Astrocyte (in vitro differentiated cells and primary cell): Measurements from ENCODE around the gene ATP2B2. TPM values are rescaled to one million over a fixed set of nuclear protein-coding genes. Genes with fewer than 3 reads are reported as not detected.

Experiments used
- DNase-seq: peaks from one replicate; pipeline ENCODE4 v3.0.0-alpha.2; 2010; ENCODE audit warnings: low read depth
- FAIRE-seq: peaks from 2 replicates; lab custom pipeline; 2011; peaks lifted over from hg19 to GRCh38; lab: Jason Lieb, UNC
- H2AFZ ChIP-seq: 2 replicates; pipeline ENCODE4 v1.6.0; 2012; ENCODE audit warnings: low read depth, low read length, inconsistent platforms
- H3K27ac ChIP-seq: 2 replicates; pipeline ENCODE4 v1.5.1; 2011; ENCODE audit warnings: low read depth, low read length, inconsistent platforms
- H3K27me3 ChIP-seq: 2 replicates; pipeline ENCODE4 v1.6.0; 2011; ENCODE audit warnings: low read length, inconsistent platforms; ENCODE audit not compliant: insufficient read depth
- H3K36me3 ChIP-seq: 2 replicates; pipeline ENCODE4 v1.5.1; 2011; ENCODE audit warnings: low read length, inconsistent platforms; ENCODE audit not compliant: insufficient read depth
- H3K4me1 ChIP-seq: 2 replicates; pipeline ENCODE4 v1.5.1; 2011; ENCODE audit warnings: low read length, inconsistent platforms; ENCODE audit not compliant: insufficient read depth
- H3K4me2 ChIP-seq: 2 replicates; pipeline ENCODE4 v1.6.0; 2012; ENCODE audit warnings: low read length, inconsistent platforms
- H3K4me3 ChIP-seq: 2 replicates; pipeline ENCODE4 v1.5.1; 2011; ENCODE audit warnings: low read depth, mild to moderate bottlenecking, low read length, inconsistent platforms; ENCODE audit not compliant: insufficient read depth
- H3K79me2 ChIP-seq: 2 replicates; pipeline ENCODE4 v1.6.0; 2012; ENCODE audit warnings: mild to moderate bottlenecking, low read length, inconsistent platforms; ENCODE audit not compliant: insufficient read depth
- H3K9ac ChIP-seq: 2 replicates; pipeline ENCODE4 v1.6.0; 2012; ENCODE audit warnings: mild to moderate bottlenecking, low read length, inconsistent platforms
- H3K9me3 ChIP-seq: 2 replicates; pipeline ENCODE4 v1.5.1; 2012; ENCODE audit warnings: low read depth, mild to moderate bottlenecking, low read length, inconsistent platforms; ENCODE audit not compliant: insufficient read depth
- H4K20me1 ChIP-seq: 2 replicates; pipeline ENCODE4 v1.6.0; 2012; ENCODE audit warnings: low read length, inconsistent platforms; ENCODE audit not compliant: insufficient read depth
- H3K27ac Mint-ChIP-seq: one replicate; pipeline ENCODE4 v1.8.0; 2021; ENCODE audit warnings: mild to moderate bottlenecking, mixed read lengths; ENCODE audit not compliant: unreplicated experiment
- H3K27me3 Mint-ChIP-seq: one replicate; pipeline ENCODE4 v1.8.0; 2021; ENCODE audit warnings: low read depth, mixed read lengths; ENCODE audit not compliant: unreplicated experiment
- H3K36me3 Mint-ChIP-seq: one replicate; pipeline ENCODE4 v1.8.0; 2021; ENCODE audit warnings: low read depth, mixed read lengths; ENCODE audit not compliant: unreplicated experiment
- H3K4me1 Mint-ChIP-seq: one replicate; pipeline ENCODE4 v1.8.0; 2021; ENCODE audit warnings: low read depth, mixed read lengths; ENCODE audit not compliant: unreplicated experiment
- H3K4me3 Mint-ChIP-seq: one replicate; pipeline ENCODE4 v1.8.0; 2021; ENCODE audit warnings: mild to moderate bottlenecking, moderate library complexity, mixed read lengths; ENCODE audit not compliant: unreplicated experiment
- H3K9me3 Mint-ChIP-seq: one replicate; pipeline ENCODE4 v1.8.0; 2021; ENCODE audit warnings: mild to moderate bottlenecking, mixed read lengths; ENCODE audit not compliant: unreplicated experiment
- EZH2 ChIP-seq: IDR thresholded peaks from 2 replicates; pipeline ENCODE4 v1.6.1; 2012; ENCODE audit warnings: mild to moderate bottlenecking, low read length, inconsistent platforms; ENCODE audit not compliant: insufficient read depth
- total RNA-seq: library from RNA; stranded (reverse); gene quantifications from 2 replicates; pipeline ENCODE4 v1.2.1, GENCODE V29; 2021
- TF ChIP-seq, protein P1 (sequence below): IDR thresholded peaks from 2 replicates; pipeline ENCODE4 v1.5.1; 2011; ENCODE audit warnings: low read depth, mild to moderate bottlenecking, inconsistent platforms, low read length, moderate library complexity; ENCODE audit not compliant: insufficient read depth

Gene ATP2B2
- total RNA-seq, 1 donor from 2014 or later = 0.05 TPM

DNA sequence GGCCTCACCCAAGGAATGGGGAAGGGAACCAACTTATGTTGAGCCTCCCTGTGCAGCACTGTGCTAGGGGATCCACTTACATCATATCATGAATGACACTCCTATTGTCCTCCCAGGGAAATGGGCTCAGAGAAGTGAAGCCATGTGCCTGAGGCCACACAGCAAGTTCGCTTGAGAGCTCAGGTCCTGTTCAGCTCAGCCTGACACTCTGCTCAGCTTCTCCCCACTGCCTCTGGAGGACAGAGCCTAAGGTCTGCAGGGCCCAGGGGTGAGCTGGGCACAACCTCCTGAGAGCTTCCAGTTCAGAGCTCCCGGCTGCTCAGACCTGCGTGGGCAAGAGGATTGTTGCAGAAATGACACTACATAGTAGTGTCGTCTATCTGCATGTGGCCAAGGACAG, 108.5 kb downstream of the ATP2B2 start:
- Mint-ChIP-seq H3K9me3 (no peaks in the 10 kb centered on the region), H3K36me3 (no peaks in the 10 kb centered on the region), H3K27me3 (peaks cover 75% of the 10 kb centered on the region), H3K4me1 (peaks cover 4% of the 10 kb centered on the region), H3K27ac (no peak overlapping the region), H3K4me3 (no peak overlapping the region)
- Histone ChIP-seq H3K79me2 (no peaks in the 10 kb centered on the region), H3K27ac (no peak overlapping the region), H3K36me3 (no peaks in the 10 kb centered on the region), H3K9me3 (no peaks in the 10 kb centered on the region), H3K27me3 (no peaks in the 10 kb centered on the region), H2AFZ (no peak overlapping the region), H3K4me3 (no peak overlapping the region), H3K4me1 (peaks cover 5% of the 10 kb centered on the region), H4K20me1 (no peaks in the 10 kb centered on the region), H3K4me2 (no peak overlapping the region), H3K9ac (no peak overlapping the region)
- DNase-seq (no peak), FAIRE-seq (no peak)
- TF ChIP-seq EZH2 = no peak
- TF ChIP-seq, protein P1, sequence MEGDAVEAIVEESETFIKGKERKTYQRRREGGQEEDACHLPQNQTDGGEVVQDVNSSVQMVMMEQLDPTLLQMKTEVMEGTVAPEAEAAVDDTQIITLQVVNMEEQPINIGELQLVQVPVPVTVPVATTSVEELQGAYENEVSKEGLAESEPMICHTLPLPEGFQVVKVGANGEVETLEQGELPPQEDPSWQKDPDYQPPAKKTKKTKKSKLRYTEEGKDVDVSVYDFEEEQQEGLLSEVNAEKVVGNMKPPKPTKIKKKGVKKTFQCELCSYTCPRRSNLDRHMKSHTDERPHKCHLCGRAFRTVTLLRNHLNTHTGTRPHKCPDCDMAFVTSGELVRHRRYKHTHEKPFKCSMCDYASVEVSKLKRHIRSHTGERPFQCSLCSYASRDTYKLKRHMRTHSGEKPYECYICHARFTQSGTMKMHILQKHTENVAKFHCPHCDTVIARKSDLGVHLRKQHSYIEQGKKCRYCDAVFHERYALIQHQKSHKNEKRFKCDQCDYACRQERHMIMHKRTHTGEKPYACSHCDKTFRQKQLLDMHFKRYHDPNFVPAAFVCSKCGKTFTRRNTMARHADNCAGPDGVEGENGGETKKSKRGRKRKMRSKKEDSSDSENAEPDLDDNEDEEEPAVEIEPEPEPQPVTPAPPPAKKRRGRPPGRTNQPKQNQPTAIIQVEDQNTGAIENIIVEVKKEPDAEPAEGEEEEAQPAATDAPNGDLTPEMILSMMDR = no peak

DNA sequence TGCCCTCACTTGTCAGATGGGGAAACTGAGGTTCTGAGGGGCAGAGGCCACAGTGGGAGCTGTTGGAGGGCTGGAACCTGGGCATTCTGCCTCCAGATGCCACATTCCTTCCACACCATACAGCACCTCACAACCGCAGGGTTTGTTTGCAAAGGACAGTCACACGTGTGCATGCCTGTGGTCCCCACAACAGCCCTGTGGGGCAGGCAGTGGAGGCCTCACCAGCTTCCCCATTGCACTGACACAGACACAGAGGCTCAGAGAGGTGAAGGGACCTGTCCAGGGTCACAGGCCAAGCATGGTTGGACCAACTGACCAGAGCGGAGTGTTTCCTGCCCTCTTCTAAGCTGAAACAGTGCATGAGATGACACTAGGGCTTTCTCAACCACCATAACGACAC, 109.3 kb downstream of the ATP2B2 start:
- peaks cover 78% of the 10 kb centered on the region for H3K27me3 Mint-ChIP-seq

GRCh38 chr3:10395671-10396070, 109.7 kb downstream of the ATP2B2 start:
- peaks cover 79% of the 10 kb centered on the region for H3K27me3 Mint-ChIP-seq
- no peaks in the 10 kb centered on the region for H3K9me3 Mint-ChIP-seq
- FAIRE-seq (no peak), DNase-seq (no peak)
- Histone ChIP-seq H3K79me2 (no peaks in the 10 kb centered on the region), H3K36me3 (no peaks in the 10 kb centered on the region), H3K4me2 (no peak overlapping the region), H3K4me3 (no peak overlapping the region), H2AFZ (no peak overlapping the region), H4K20me1 (no peaks in the 10 kb centered on the region), H3K9ac (no peak overlapping the region), H3K4me1 (peaks cover 5% of the 10 kb centered on the region), H3K27ac (no peak overlapping the region), H3K9me3 (no peaks in the 10 kb centered on the region), H3K27me3 (no peaks in the 10 kb centered on the region)
- H3K27ac Mint-ChIP-seq = no peak overlapping the region
- TF ChIP-seq EZH2 = no peak
- TF ChIP-seq, protein P1 = no peak
- H3K4me1 Mint-ChIP-seq = peaks cover 4% of the 10 kb centered on the region
- H3K4me3 Mint-ChIP-seq = no peak overlapping the region
- no peaks in the 10 kb centered on the region for H3K36me3 Mint-ChIP-seq

More for the DNA sequence above, 109.3 kb downstream of the ATP2B2 start:
- H3K9ac ChIP-seq = no peak overlapping the region
- no peak overlapping the region for H3K4me3 Mint-ChIP-seq
- no peak overlapping the region for H3K27ac Mint-ChIP-seq
- no peaks in the 10 kb centered on the region for H3K9me3 Mint-ChIP-seq
- no peaks in the 10 kb centered on the region for H3K36me3 ChIP-seq
- TF ChIP-seq, protein P1 = no peak
- no peaks in the 10 kb centered on the region for H3K9me3 ChIP-seq
- H3K79me2 ChIP-seq = no peaks in the 10 kb centered on the region
- FAIRE-seq (no peak), DNase-seq (no peak)
- H3K36me3 Mint-ChIP-seq = no peaks in the 10 kb centered on the region
- H3K4me3 ChIP-seq = no peak overlapping the region
- H4K20me1 ChIP-seq = no peaks in the 10 kb centered on the region
- no peaks in the 10 kb centered on the region for H3K27me3 ChIP-seq
- H3K4me2 ChIP-seq = no peak overlapping the region
- H3K4me1 Mint-ChIP-seq = peaks cover 4% of the 10 kb centered on the region
- no peak overlapping the region for H3K27ac ChIP-seq
- no peak overlapping the region for H2AFZ ChIP-seq
- peaks cover 5% of the 10 kb centered on the region for H3K4me1 ChIP-seq
